A204.1 (cell line): ENCODE results near the gene TENM4.

Source experiments
- FAIRE-seq: peaks from 2 replicates; lab custom pipeline; 2012; peaks lifted over from hg19 to GRCh38; lab: Jason Lieb, UNC

TENM4 gene

DNA sequence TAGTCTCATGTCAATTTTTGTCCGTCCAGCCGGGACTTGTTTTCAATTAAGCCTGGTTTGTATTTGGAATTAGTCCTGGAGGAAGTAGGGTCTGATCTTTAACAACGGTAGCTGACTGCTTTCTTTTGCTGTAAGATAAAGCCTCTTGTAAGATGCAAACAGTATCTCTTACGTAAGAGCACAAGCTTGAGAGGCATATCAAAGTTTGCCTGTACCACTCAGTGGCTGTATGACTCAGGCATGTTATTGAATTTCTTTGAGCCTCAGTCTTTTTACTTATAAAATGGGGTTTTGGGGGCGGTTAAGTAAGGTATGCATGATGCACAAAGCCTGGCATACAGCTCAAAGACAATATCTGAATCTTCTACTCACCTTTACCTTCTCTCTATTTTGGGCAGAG lies 667.8 kb downstream of the TENM4 start:
- FAIRE-seq = no peak

DNA sequence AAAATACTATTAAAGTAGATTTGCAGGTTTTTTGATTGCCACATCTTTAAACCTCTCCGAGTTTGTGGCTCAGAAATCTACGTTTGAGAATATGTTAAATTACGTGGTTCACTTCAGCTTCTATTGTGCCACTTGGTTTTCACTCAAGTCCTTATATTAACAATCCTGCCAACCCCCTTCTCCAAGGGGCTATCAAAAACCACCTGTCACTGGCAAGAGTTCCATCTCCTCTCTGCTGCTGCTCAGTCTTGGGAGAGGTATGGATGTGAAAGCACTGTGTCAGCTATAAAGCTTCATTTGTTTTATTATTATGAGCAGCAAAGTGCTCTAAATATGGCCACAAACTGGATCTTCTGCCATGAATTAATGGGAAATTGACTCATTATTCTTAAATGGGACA lies 668.6 kb downstream of the TENM4 start:
- FAIRE-seq = no peak

DNA sequence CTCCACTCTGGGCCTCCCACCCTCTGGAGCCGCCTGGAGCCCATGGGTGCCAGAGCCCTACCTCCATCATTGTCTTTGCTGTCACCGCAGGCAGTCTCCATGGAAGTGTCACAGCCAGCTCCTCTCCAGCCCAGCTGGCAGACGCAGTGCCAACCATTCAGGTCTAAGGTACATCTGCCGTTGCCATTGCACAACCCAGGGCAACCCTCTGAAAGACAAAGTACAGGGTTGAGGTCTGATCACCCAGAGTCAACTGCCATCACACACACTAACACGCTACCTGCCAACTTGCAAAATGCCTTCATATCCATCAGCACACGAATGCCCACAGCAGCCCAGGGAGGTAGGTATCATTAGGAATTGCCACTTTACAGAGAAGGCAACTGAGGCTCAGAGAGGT lies 669.9 kb downstream of the TENM4 start:
- FAIRE-seq = no peak

DNA sequence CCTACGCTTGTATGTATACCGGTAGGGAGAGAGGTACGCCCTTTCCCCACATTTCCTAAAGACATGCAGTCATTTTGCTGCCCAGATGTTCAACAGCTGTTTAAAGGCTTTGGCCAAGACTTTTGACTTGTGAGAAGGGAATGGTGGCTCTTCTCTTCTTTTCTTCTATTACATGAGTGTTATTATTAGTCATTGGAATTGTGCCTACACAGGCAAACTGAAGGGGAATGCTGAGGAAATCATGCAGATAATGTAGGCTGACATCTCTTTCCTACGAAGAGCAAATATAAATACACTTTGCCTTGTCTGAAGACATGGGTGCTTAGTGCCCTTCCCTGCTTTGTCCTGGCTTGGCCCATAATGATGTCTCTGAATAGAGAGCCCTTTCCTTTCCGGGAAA lies 671.9 kb downstream of the TENM4 start:
- FAIRE-seq = no peak

- FAIRE-seq = no peak
Measured at GRCh38 chr11:78768345-78768744, 672.5 kb downstream of the TENM4 start.

GRCh38 chr11:78767027-78767932 lies 673.5 kb downstream of the TENM4 start:
- FAIRE-seq = no peak

GRCh38 chr11:78764946-78765345 lies 675.9 kb downstream of the TENM4 start:
- no peak for FAIRE-seq

DNA sequence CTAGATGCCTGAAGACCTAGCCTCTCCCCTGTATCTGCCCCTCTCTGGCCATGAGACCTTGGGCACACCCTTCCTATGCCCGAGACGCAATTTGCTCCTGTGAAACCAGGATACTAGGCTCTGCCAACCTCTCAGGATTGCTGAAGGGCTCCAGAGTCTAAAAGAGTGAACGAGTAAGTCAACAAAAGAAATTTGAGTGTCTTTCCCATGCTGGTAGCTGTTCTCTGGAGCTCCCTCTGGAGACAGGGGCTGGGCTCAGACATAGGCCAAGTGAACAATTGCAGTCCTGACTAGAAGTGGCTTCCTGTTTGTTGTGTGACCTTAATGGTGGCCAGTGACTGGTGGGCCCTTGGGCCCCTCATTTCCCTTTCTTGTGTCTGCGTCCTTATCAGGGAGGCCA lies 677.2 kb downstream of the TENM4 start:
- no peak for FAIRE-seq

- no peak for FAIRE-seq
Measured at GRCh38 chr11:78762105-78762504, 678.7 kb downstream of the TENM4 start.

DNA sequence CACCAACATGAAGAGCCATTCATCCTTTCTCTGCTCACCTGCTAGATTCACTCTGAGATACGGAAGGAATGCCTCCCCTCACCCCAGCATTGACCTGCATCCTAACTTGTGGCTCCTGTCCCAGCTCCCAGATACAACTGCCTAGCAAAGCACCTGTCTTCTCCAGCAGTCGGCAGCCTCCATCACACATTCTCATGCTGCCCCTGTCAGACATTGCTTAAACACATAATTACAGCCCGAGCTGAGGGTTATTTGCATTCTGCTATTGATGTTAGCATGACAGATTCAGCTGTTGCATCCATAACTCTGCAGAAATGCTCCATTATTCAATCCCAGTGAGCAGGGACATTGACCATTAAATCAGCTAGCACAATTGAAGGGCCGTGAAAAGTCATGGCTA lies 681.8 kb downstream of the TENM4 start:
- no peak for FAIRE-seq

DNA sequence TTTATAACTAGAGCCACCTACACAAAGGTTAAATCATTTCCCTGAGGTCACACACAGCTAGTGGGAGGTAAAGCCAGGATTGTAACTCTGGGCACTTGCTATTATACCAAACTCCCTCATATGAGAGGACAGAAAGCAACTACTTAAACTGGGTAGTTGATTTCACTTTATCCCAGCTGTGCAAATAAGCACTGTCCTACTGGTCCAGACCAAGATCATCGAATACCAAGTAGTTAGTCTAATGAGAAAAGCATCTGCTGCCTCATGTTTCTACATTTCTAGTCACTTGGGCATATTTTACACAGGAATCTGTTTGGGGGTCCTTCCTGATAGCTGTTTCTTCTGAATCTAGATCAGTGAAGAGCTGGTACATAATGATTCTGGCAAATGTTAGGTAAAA lies 687.5 kb downstream of the TENM4 start:
- FAIRE-seq = no peak

DNA sequence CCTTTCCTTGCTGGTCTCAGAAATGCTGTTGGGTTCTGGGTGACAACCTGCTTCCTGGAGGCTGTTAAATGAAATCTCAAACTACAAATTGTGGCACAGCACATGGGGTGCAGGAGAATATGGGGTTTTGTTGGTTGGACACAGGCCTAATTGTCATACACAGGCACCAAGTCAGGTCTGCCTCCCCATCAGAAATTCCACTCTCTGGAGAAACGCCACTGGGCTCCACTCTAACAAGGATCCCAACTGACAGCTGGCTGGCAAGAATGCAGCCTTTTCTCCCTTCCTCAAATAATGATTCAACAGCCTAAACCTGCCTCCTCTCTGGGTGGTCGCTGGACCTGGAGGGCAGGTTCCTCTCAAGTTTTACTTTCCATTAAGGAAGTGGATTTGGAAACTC lies 688.3 kb downstream of the TENM4 start:
- FAIRE-seq = no peak

- no peak for FAIRE-seq
Measured at GRCh38 chr11:78748918-78749690, 691.7 kb downstream of the TENM4 start.

DNA sequence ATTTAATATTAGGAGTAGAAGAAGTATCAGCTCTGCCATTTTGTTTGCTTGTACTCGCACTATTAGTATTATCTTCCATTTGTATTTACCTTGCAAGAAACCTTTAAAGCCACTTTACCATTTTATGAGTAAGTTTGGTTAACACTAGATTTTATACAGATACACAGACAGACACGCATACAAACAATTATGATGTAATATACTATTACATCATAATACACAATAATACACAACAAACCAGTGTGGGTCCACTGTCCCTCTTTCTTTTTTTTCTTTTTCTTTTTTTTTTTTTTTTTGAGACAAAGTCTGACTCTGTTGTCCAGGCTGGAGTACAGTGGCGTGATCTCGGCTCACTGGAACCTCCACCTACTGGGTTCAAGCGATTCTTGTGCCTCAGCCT lies 695.9 kb downstream of the TENM4 start:
- FAIRE-seq = no peak

DNA sequence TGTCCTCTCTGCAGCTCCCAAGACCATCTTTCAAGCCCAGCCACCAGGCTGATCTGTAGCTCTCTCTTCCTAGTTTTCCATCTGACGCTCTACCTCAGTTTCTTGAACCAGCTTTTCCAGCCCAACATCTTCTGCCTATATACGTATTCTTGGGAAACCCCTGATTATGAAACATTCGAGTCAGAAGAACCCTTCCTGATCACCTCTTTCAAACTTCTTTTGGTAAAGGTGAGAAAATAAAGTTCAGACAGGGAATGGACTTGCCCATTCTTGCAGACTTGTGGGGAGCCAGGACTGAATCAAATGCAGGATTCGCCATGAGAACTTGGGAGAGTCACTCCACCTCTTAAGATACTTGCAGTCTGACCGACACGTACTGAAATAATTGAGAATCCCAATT lies 696.6 kb downstream of the TENM4 start:
- no peak for FAIRE-seq

- FAIRE-seq = no peak
Measured at GRCh38 chr11:78742430-78742829, 698.4 kb downstream of the TENM4 start.

DNA sequence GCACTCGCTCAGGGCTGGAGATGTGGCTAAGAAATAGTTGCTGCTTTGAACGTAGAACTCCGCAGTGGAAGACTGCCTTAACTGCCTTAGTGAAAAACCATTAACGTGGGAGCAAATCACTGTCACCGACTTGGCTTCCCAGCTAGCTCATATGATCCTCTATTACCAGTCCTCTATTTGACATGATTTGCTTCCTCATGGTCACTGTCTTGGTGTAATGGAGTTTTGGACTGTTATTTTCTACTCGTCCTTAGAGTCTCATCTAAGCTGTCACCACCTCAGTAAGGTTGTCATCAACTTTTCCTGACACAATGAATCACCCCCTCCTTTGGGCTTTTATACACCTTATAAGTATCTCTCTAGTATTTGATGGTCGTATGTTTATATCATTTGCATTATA lies 699.1 kb downstream of the TENM4 start:
- no peak for FAIRE-seq

- FAIRE-seq = no peak
Measured at GRCh38 chr11:78740199-78741071, 700.4 kb downstream of the TENM4 start.

GRCh38 chr11:78737891-78738290 lies 702.9 kb downstream of the TENM4 start:
- FAIRE-seq = no peak

DNA sequence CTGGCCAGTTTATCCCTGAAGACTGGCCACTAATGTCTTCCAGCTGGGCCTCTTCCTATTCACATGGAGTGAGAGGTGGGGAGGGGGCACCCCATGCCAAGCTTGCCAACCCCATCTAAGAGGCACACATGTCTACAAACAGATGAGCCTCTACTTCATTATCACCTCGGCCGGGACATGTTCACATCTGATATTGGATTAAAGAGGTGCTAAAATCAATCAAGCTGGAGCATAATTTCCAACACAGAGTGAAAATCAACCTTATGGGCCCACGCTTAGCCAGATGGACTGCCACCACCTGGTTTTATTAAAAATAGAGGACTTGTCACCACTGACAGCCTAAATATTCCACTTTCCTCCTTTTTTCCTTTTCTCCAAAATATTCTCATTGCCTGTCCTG lies 703.5 kb downstream of the TENM4 start:
- no peak for FAIRE-seq

- FAIRE-seq = no peak
Measured at GRCh38 chr11:78735711-78736110, 705.1 kb downstream of the TENM4 start.

GRCh38 chr11:78733031-78733430 lies 707.8 kb downstream of the TENM4 start:
- FAIRE-seq = no peak

GRCh38 chr11:78732246-78732645 lies 708.6 kb downstream of the TENM4 start:
- FAIRE-seq = no peak
